ENCODE data around the gene TRIM69. TPM values are rescaled to one million over a fixed set of nuclear protein-coding genes. Genes with fewer than 3 reads are reported as not detected.

Gene TRIM69
- total and polyA plus RNA-seq, 2 of the 4 experiments (the other 2 are of a cell fraction), result 5.3 to 7.7 TPM

DNA sequence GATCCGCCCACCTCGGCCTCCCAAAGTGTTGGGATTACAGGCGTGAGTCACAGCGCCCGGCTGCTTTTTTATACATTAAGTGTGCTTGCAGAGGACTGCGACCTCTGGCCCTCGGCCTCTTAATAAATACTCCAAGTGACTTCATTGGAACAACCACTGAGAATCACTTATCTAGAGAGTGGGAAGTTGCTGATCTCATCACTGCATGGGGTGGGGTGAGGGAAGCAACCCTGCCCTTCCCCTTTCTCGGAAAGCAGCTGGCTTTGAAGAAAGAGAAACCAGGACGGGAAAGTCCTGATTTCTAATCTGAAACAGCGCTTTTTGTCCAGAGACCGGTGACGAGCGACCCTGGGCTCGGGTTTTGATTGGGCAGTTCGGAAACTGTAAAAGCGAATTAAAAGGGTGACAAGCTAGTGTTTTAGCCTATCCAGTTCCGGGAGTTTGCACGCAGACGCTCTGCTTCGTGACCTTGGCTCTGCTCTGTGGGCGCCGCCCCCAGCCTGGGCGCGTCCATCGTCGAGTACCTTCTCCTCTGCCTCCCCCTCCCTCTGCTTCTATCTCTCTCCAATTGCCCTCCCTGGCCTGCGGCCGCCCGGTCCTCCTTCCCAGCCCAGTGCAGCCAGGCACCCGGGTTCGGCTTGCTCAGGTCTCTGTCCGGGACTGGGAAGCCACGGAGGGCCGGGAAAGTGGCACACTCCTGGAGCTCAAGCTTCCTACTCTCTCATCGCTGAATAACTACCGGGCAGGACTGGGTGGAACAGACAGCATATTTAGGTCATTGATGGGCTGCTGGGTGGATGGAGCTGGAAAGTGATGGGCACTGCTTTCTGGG is 7.5 kb upstream of the TRIM69 start:
- peak overlapping the region; percentile 60; the same call in 2 of the 3 replicates for H2BK15ac ChIP-seq (ENCODE audit: low read depth, low read length)
- dilution Hi-C loops (cut with HindIII; ENCODE audit: low sequenced_read_pairs, unreplicated experiment), result no loop called here
- peak overlapping the region; percentile 75 for H3K4me2 ChIP-seq (ENCODE audit: low read depth, low read length)
- H3K4ac ChIP-seq (ENCODE audit: low read depth, low read length), result peak overlapping the region; percentile 92
- no TSS peak for BruUV-seq (replicated peaks)
- peak overlapping the region; percentile 92 for H3K56ac ChIP-seq (ENCODE audit: extremely low read depth, insufficient read depth, low read length)
- H3K79me1 ChIP-seq (ENCODE audit: low read depth in 1 of 2, low read length in 2 of 2), result peaks cover 0 to 32% of the 10 kb centered on the region in 2 experiments; a peak in 2 of 4 replicates
- intact Hi-C loops (cut with micrococcal nuclease), result loop anchor here (1.0 kb wide), 2 partner anchors 17 to 65 kb away; partner anchors contain the start of genes B2M, PATL2 and SPG11
- H2AK5ac ChIP-seq (ENCODE audit: low read depth, low read length), result peak overlapping the region; percentile 59
- 0% methylated on average over 6 of the region's 36 CpGs; no CpG with 5 or more reads in 1 of the 2 experiments for WGBS, 2 experiments (ENCODE audit: extremely low coverage in 2 of 2, insufficient read length in 1 of 2)
- TF ChIP-seq MAFK (IDR thresholded peaks at IDR 0.05; ENCODE audit: low read depth, low read length) (peak; percentile 74), MAZ (IDR thresholded peaks at IDR 0.05; ENCODE audit: borderline replicate concordance, low read depth, low read length) (peak; percentile 58; the same call in 1 of the 2 replicates), POLR2A (IDR thresholded peaks at IDR 0.05; ENCODE audit: low read depth, low read length) (peak; percentile 58), RCOR1 (IDR thresholded peaks at IDR 0.05; ENCODE audit: insufficient replicate concordance, low read length) (no peak), CHD1 (IDR thresholded peaks at IDR 0.05; ENCODE audit: low read depth, low read length) (no peak; the same call in 1 of the 2 replicates), FOS (IDR thresholded peaks at IDR 0.05; ENCODE audit: low read depth, low read length) (peak; percentile 70), MXI1 (IDR thresholded peaks at IDR 0.05; ENCODE audit: borderline replicate concordance, low read depth, low read length) (0 out of 2 replicates have a peak, but pooled peaks have one; percentile 1), CEBPB (IDR thresholded peaks at IDR 0.05; ENCODE audit: low read depth, low read length) (0 out of 2 replicates have a peak, but pooled peaks have one; percentile 0), RFX5 (IDR thresholded peaks at IDR 0.05; ENCODE audit: low read depth, low read length) (peak; percentile 100), NFE2L2 (IDR thresholded peaks at IDR 0.05; ENCODE audit: low read depth, low read length) (peak; percentile 67; the same call in 1 of the 2 replicates)
- TF ChIP-seq, protein P1, sequence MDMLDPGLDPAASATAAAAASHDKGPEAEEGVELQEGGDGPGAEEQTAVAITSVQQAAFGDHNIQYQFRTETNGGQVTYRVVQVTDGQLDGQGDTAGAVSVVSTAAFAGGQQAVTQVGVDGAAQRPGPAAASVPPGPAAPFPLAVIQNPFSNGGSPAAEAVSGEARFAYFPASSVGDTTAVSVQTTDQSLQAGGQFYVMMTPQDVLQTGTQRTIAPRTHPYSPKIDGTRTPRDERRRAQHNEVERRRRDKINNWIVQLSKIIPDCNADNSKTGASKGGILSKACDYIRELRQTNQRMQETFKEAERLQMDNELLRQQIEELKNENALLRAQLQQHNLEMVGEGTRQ (IDR thresholded peaks at IDR 0.05; ENCODE audit: low read depth, low read length), result peak; percentile 57; the same call in 1 of the 2 replicates
- TF ChIP-seq, protein P2, sequence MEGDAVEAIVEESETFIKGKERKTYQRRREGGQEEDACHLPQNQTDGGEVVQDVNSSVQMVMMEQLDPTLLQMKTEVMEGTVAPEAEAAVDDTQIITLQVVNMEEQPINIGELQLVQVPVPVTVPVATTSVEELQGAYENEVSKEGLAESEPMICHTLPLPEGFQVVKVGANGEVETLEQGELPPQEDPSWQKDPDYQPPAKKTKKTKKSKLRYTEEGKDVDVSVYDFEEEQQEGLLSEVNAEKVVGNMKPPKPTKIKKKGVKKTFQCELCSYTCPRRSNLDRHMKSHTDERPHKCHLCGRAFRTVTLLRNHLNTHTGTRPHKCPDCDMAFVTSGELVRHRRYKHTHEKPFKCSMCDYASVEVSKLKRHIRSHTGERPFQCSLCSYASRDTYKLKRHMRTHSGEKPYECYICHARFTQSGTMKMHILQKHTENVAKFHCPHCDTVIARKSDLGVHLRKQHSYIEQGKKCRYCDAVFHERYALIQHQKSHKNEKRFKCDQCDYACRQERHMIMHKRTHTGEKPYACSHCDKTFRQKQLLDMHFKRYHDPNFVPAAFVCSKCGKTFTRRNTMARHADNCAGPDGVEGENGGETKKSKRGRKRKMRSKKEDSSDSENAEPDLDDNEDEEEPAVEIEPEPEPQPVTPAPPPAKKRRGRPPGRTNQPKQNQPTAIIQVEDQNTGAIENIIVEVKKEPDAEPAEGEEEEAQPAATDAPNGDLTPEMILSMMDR (conservative IDR thresholded peaks at IDR 0.05; ENCODE audit: low read depth, low read length), result no peak
- DNase-seq, result peak; percentile 99
- H4K8ac ChIP-seq (ENCODE audit: low read depth in 2 of 2, low read length in 2 of 2), result peak overlapping the region; percentile 68 to 80
- CTCF ChIA-PET, result interaction anchor here (0.6 to 1.5 kb wide), 4 partner anchors 10 to 520 kb away, joined by 3 to 7 read pairs (median 4); partner anchors contain the start of gene SPG11
- H3K36me3 ChIP-seq (ENCODE audit: control insufficient read depth, insufficient read depth, low read length), result peaks cover 3% of the 10 kb centered on the region; the same call in 1 of the 2 replicates
- peak overlapping the region; percentile 31 for H4K5ac ChIP-seq (ENCODE audit: low read depth, low read length)
- H3K27me3 ChIP-seq (ENCODE audit: control insufficient read depth, insufficient read depth, low read length), result no peaks in the 10 kb centered on the region
- H3K18ac ChIP-seq (ENCODE audit: low read depth, low read length), result peak overlapping the region; percentile 25
- peak overlapping the region; percentile 83 for H3K27ac ChIP-seq (ENCODE audit: insufficient read depth, low read length)
- ATAC-seq (ENCODE audit: low read depth), result peak; percentile 93
- in situ Hi-C loops (cut with MboI; ENCODE audit: low sequenced_read_pairs), result no loop called here
- peak overlapping the region; percentile 94 for H2AK9ac ChIP-seq (replicated peaks; ENCODE audit: low read depth, low read length, poor library complexity)
- H3K14ac ChIP-seq (replicated peaks; ENCODE audit: low read depth, low read length), result peak overlapping the region; percentile 90
- H3K23ac ChIP-seq (ENCODE audit: low read depth, low read length), result peak overlapping the region; percentile 95
- H4K20me1 ChIP-seq (ENCODE audit: insufficient read depth, low read length), result no peaks in the 10 kb centered on the region
- no peaks in the 10 kb centered on the region for H3K9me3 ChIP-seq (ENCODE audit: control insufficient read depth, insufficient read depth, low read length)
- H3K9me1 ChIP-seq (ENCODE audit: insufficient read depth, low read length), result peaks cover 9% of the 10 kb centered on the region
- H4K91ac ChIP-seq (ENCODE audit: insufficient read depth, low read depth, low read length), result peak overlapping the region; percentile 80
- H2BK120ac ChIP-seq (ENCODE audit: low read depth, low read length), result peak overlapping the region; percentile 85
- peak overlapping the region; percentile 71 for H2BK5ac ChIP-seq (ENCODE audit: low read depth, low read length, poor library complexity, severe bottlenecking)
- H3K4me3 ChIP-seq (ENCODE audit: insufficient read depth, low read depth, low read length), result peak overlapping the region; percentile 56
- peak overlapping the region; percentile 93 for H2AFZ ChIP-seq (replicated peaks; ENCODE audit: low read length, poor library complexity)
- POLR2A ChIA-PET (ENCODE audit: unreplicated experiment), result no interaction called here
- peak overlapping the region; percentile 74 for H3K9ac ChIP-seq (ENCODE audit: low read depth, low read length)
- peaks cover 2% of the 10 kb centered on the region; the same call in 1 of the 2 replicates for H3K4me1 ChIP-seq (ENCODE audit: control insufficient read depth, insufficient read depth, low read length)
- H2BK20ac ChIP-seq (ENCODE audit: low read depth, low read length), result peak overlapping the region; percentile 9

All from IMR-90 (cell line).